Measurements from ENCODE around the gene ARID2.

ARID2 gene

GRCh38 chr12:45720069-45720468 lies 9.4 kb upstream of the ARID2 start:
- no peak for DNase-seq (ENCODE audit: low read depth)

- DNase-seq (ENCODE audit: low read depth): no peak
Measured at GRCh38 chr12:45721369-45721768, 8.1 kb upstream of the ARID2 start.

- DNase-seq (ENCODE audit: low read depth): no peak
Measured at GRCh38 chr12:45721954-45722353, 7.6 kb upstream of the ARID2 start.

- DNase-seq (ENCODE audit: low read depth): peak; percentile 36
Measured at GRCh38 chr12:45725631-45726602, 3.6 kb upstream of the ARID2 start.

GRCh38 chr12:45726603-45727300 lies 2.8 kb upstream of the ARID2 start:
- DNase-seq (ENCODE audit: low read depth): peak; percentile 49

GRCh38 chr12:45727301-45727979 lies 2.1 kb upstream of the ARID2 start:
- peak; percentile 88 for DNase-seq (ENCODE audit: low read depth)

- DNase-seq (ENCODE audit: low read depth): peak; percentile 19
Measured at GRCh38 chr12:45727980-45728629, 1.4 kb upstream of the ARID2 start.

- DNase-seq (ENCODE audit: low read depth): peak; percentile 79
Measured at GRCh38 chr12:45728630-45729232, 775 bp upstream of the ARID2 start.

GRCh38 chr12:45730084-45730347 lies 510 bp downstream of the ARID2 start:
- DNase-seq (ENCODE audit: low read depth): no peak

GRCh38 chr12:45730348-45731189 lies 1.1 kb downstream of the ARID2 start:
- peak; percentile 27 for DNase-seq (ENCODE audit: low read depth)

GRCh38 chr12:45731190-45731775 lies 1.8 kb downstream of the ARID2 start:
- DNase-seq (ENCODE audit: low read depth): no peak

- DNase-seq (ENCODE audit: low read depth): no peak
Measured at GRCh38 chr12:45732250-45732649, 2.7 kb downstream of the ARID2 start.

GRCh38 chr12:45732936-45733335 lies 3.4 kb downstream of the ARID2 start:
- no peak for DNase-seq (ENCODE audit: low read depth)

- DNase-seq (ENCODE audit: low read depth): no peak
Measured at GRCh38 chr12:45737638-45738037, 8.1 kb downstream of the ARID2 start.

GRCh38 chr12:45742590-45742989 lies 13.1 kb downstream of the ARID2 start:
- DNase-seq (ENCODE audit: low read depth): no peak

- no peak for DNase-seq (ENCODE audit: low read depth)
Measured at GRCh38 chr12:45743247-45743646, 13.7 kb downstream of the ARID2 start.

GRCh38 chr12:45745861-45746277 lies 16.4 kb downstream of the ARID2 start:
- DNase-seq (ENCODE audit: low read depth): no peak

- DNase-seq (ENCODE audit: low read depth): no peak
Measured at GRCh38 chr12:45756666-45757065, 27.2 kb downstream of the ARID2 start.

- DNase-seq (ENCODE audit: low read depth): no peak
Measured at GRCh38 chr12:45757172-45757571, 27.7 kb downstream of the ARID2 start.

GRCh38 chr12:45760333-45760732 lies 30.8 kb downstream of the ARID2 start:
- DNase-seq (ENCODE audit: low read depth): no peak
